Epithelial cell of proximal tubule (primary cell): ENCODE measurements around the gene SDK1. TPM values are rescaled to one million over a fixed set of nuclear protein-coding genes. Genes with fewer than 3 reads are reported as not detected.

Experiments used
- DNase-seq: peaks from one replicate; pipeline ENCODE4 v3.0.0-alpha.2; 2011; ENCODE audit warnings: low read depth
- H3K4me3 ChIP-seq: 2 replicates; pipeline ENCODE4 v1.5.1; 2011; ENCODE audit warnings: low read depth, mild to moderate bottlenecking, low read length
- CTCF ChIP-seq: conservative IDR thresholded peaks from 2 replicates; pipeline ENCODE4 v1.5.1; 2012; ENCODE audit warnings: low read depth, mild to moderate bottlenecking, low read length
- total RNA-seq: library from RNA; depleted of rRNA; stranded (reverse); fragments of >200 nt; gene quantifications from 2 replicates; pipeline ENCODE4 v1.2.3, GENCODE V29; 2015

SDK1 gene
- total RNA-seq, 1 donor from 2014 or later: 0.75 TPM

- no peak overlapping the region for H3K4me3 ChIP-seq
- no peak for TF ChIP-seq CTCF
- no peak for DNase-seq
Measured at GRCh38 chr7:3501671-3502070, 200.6 kb downstream of the SDK1 start.

- no peak for TF ChIP-seq CTCF
- no peak overlapping the region for H3K4me3 ChIP-seq
- no peak for DNase-seq
Measured at GRCh38 chr7:3504384-3504783, 203.3 kb downstream of the SDK1 start.

GRCh38 chr7:3510101-3511020 is 209.3 kb downstream of the SDK1 start:
- no peak for DNase-seq
- TF ChIP-seq CTCF: no peak
- no peak overlapping the region for H3K4me3 ChIP-seq

GRCh38 chr7:3517344-3517743 is 216.3 kb downstream of the SDK1 start:
- DNase-seq: no peak
- TF ChIP-seq CTCF: no peak
- H3K4me3 ChIP-seq: no peak overlapping the region

- no peak for TF ChIP-seq CTCF
- H3K4me3 ChIP-seq: no peak overlapping the region
- DNase-seq: no peak
Measured at GRCh38 chr7:3518546-3518945, 217.5 kb downstream of the SDK1 start.

- no peak for DNase-seq
- H3K4me3 ChIP-seq: no peak overlapping the region
- no peak for TF ChIP-seq CTCF
Measured at GRCh38 chr7:3520206-3520605, 219.2 kb downstream of the SDK1 start.
